SW 1271 (cell line): Measurements from ENCODE around the gene YJEFN3.

ENCODE experiments used
- DNase-seq, 2 experiments: peaks; one replicate each; lab custom pipeline; 2025; lab: John Stamatoyannopoulos, UW

Gene YJEFN3

GRCh38 chr19:19498255-19498991 is 30.3 kb upstream of the YJEFN3 start:
- no peak for DNase-seq

GRCh38 chr19:19499272-19499995 is 29.3 kb upstream of the YJEFN3 start:
- DNase-seq: no peak

DNA sequence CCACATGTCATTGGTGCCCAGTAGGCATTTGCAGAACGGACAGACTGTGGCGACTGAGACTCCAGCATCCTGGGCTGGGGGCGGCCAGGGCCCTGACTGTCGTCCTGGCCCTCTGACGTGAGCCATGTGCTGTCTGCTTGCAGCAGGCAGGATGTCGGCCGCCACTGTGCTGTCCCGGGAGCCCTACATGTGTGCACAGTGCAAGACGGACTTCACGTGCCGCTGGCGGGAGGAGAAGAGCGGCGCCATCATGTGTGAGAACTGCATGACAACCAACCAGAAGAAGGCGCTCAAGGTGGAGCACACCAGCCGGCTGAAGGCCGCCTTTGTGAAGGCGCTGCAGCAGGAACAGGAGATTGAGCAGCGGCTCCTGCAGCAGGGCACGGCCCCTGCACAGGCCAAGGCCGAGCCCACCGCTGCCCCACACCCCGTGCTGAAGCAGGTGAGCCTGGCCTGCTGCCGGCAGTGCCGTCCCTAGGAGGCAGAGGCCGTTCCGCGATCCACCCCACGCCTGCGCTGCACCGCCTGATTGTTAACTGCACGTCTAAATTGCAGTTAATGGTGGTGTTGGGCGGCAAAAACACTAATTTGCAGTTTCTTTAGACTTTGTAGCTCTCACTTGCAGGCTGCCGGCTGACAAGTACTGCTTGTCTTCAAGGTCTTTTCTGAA is 27.6 kb upstream of the YJEFN3 start:
- DNase-seq: no peak

GRCh38 chr19:19501798-19502197 is 26.9 kb upstream of the YJEFN3 start:
- DNase-seq: no peak

GRCh38 chr19:19502281-19502680 is 26.4 kb upstream of the YJEFN3 start:
- no peak for DNase-seq

DNA sequence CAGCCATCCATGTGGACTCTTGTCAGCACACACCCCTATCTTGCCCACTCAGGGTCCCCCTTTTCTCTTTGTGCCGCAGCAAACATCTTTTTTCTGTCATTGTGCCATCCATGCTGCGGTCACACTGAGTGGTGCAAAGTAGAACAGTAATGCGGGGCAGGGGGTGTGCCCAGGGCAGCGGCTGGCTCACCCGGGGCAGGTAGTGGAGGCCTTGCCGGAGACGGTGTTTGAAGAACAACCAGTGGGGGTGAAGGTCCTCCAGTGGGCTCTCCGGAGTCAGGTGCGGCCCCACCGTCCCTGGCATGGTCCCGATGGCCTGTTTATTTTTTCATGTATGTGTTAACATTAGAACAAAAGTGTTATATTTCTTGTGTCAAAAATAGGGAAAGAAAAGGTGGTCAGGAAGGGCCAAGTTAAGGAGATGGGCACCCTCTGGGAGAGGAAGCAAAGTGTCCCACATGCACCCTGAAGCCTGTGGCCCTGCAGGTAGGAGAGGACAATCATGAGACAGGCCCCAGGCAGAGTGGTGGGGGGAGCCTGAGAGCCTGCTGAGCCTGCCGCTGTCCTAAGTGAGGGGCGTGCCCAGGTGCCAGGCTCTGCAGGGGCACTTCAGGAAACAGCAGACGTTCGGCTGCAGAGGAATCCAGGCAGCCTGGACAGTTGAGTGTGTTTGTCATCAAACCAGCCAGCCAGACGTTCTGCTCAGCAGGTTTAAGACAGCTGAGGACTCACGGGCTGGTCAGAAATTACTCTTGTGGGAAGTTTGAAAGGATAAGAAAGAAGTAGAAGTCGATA is 25.7 kb upstream of the YJEFN3 start:
- no peak for DNase-seq

- DNase-seq: no peak
These were observed 23.7 kb upstream of the YJEFN3 start for GRCh38 chr19:19504754-19505668.

- DNase-seq: no peak
These were observed 22.9 kb upstream of the YJEFN3 start for GRCh38 chr19:19505669-19506326.

DNA sequence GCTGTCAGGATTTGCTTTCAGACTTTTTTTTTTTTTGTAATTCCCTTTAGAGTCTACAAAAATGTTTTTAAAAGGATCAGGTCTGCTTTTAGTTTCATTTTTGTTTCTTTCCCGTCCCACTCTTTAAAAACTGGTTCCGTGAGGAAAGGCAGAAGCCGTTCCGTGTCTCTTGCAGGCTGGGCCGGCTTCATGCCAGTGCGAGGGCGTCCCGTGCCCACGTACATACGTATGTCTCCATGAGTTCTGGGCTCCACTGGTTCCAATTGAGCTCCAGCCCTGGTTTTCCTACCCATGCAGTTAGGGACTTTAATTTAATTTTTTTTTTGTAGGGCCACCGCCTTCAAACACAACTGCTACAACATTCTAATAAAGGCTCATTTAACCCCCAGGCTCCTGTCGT is 22.1 kb upstream of the YJEFN3 start:
- no peak for DNase-seq

DNA sequence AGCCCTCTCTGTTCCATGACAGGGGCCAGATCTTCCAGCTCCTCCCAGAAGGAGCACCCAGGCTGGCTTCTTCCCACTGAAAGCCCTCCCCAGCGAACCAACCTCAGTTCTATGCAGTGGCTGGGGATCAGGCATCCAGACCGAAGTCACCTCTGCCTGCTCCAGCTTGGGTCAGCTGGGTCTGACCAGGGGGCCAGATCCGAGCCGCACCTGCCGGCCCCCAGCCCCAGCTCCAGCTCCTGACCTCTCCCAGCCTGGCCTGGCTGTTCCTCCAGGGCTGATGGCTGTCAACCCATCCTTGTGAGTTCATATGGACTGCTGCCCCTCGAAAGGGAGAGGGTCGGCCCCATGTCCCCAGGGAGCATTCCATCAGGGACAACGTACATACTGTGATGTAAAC is 21.4 kb upstream of the YJEFN3 start:
- no peak for DNase-seq

- DNase-seq: no peak
These were observed 20.5 kb upstream of the YJEFN3 start for GRCh38 chr19:19508217-19508616.

DNA sequence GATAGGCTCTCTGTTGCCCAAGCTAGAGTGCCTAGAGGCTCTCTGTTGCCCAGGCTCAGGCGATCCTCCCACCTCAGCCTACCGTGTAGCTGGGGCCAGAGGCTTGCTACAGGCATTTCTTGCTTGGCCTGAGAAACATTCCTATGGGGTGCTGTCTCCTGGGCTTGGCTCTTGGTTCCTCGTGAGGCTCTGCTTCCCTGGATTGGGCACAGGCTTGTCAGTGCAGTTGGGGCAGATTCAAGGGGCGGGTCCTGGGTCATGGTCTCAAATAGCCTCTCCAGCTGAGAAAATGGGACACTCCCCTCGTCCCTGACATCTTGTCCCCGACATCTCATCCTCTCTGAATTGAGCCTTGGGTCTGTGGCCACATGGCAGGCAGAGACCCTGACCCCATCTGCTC is 18.3 kb upstream of the YJEFN3 start:
- no peak for DNase-seq

DNA sequence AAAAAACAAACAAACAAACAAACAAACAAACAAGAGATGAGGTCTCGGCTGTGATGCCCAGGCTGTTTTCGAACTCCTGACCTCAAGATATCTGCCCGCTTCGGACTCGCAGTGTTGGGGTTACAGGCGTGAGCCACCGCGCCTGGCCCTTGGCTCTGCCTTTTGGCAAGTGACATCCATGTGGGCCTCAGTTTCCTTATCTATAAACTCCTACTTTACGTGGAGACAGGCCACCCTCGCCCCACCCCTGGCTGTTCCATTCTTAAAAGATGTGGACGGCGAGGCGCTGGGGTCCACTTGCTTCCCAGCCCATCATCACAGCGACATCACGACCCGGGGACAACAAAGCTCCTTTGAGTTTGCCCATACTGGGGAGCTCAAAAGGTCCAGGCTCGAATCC is 15.0 kb upstream of the YJEFN3 start:
- no peak for DNase-seq

DNA sequence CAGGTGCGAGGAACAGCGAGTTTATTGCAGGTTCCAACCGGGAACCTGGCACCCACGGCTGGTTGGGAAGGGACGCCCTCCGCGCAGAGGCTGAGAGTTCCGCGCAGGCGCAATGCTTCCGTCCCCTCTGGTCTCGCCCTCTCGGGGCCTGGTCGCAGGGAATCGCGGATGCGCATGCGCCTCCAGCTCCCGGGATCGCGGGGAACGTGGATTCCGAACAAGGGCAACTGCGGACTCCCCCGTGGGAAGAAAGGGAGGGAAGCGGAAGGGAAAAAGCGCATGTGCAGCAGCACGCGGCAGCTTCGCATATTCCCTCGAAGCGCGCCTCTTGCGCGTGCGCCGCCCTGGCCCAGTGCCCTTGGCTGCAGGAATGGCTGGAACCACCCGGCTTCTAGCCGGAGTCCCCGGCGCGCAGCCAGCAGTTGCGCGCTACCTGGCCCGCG is 14.5 kb upstream of the YJEFN3 start:
- no peak for DNase-seq

- DNase-seq: no peak
These were observed 13.7 kb upstream of the YJEFN3 start, which contains the start of gene TSSK6 for GRCh38 chr19:19514881-19515641. TSSK6 (minus strand) TSS chr19:19515548; CDS start chr19:19515427, 121 bp downstream.

GRCh38 chr19:19515642-19516519 is 12.8 kb upstream of the YJEFN3 start, which contains the start of gene NDUFA13:
NDUFA13 (plus strand) TSS chr19:19516225; CDS start chr19:19516239, 14 bp downstream.
- DNase-seq: peak; percentile 82 to 85

- DNase-seq: no peak
These were observed 11.5 kb upstream of the YJEFN3 start for GRCh38 chr19:19517235-19517619.

DNA sequence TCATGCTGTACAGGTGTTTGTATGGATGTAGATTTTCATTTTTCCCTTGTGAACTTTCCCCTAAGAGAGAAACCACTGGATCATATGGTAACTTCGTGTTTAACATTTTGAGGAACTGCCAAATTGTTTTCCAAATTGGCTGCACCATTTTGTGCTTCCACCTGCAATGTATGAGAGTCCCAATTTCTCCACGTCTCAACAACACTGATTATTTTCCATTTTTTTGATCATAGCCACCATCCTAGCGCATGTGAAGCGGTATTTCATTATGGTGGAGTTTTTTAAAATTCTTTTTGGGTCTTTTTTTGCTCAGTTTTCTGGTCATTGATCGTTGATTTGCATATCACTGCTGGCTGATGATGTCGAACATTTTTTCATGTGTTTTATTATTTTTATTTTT is 7.7 kb upstream of the YJEFN3 start:
- DNase-seq: no peak

DNA sequence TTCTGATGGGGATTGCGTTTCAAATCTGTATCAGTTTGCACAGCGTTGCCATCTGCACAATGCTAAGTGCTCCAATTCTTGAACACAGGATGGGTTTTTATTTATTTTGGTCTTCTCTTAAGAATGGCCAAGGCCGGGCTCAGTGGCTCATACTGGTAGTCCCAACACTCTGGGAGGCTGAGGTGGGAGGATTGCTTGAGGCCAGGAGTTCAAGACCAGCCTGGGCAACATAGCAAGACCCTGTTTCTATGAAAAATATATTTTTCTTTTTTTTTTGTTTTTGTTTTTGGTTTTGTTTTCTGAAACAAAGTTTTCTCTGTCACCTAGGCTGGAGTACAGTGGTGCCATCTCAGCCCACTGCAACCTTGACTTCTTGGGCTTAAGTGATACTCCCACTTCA is 5.5 kb upstream of the YJEFN3 start:
- no peak for DNase-seq
